ENCODE measurements around the gene IFRD2. TPM values are rescaled to one million over a fixed set of nuclear protein-coding genes. Genes with fewer than 3 reads are reported as not detected.

IFRD2 gene
- total and polyA plus RNA-seq, 9 of the 15 experiments (the other 6 are each of a cell fraction or from before 2014, with no cell fraction given) = 30.5 to 115 (median 52.8) TPM

GRCh38 chr3:50326182-50326541 lies 33.9 kb upstream of the IFRD2 start (continued):
- no peak for TF ChIP-seq SNAPC5 (CRISPR knock-in tag; IDR thresholded peaks at IDR 0.05)
- no peak for TF ChIP-seq XRCC4 (IDR thresholded peaks at IDR 0.05; ENCODE audit: extremely low read depth, insufficient read depth, insufficient read length)
- TF ChIP-seq ARID4B (CRISPR knock-in tag; IDR thresholded peaks at IDR 0.05) = no peak
- TF ChIP-seq ELK1 (CRISPR knock-in tag; IDR thresholded peaks at IDR 0.05) = no peak
- no peak for TF ChIP-seq STAT5B (CRISPR knock-in tag; IDR thresholded peaks at IDR 0.05)
- TF ChIP-seq NUFIP1 (IDR thresholded peaks at IDR 0.05; ENCODE audit: partially characterized antibody) = no peak
